Measurements from ENCODE around the gene EML5.

EML5 gene

DNA sequence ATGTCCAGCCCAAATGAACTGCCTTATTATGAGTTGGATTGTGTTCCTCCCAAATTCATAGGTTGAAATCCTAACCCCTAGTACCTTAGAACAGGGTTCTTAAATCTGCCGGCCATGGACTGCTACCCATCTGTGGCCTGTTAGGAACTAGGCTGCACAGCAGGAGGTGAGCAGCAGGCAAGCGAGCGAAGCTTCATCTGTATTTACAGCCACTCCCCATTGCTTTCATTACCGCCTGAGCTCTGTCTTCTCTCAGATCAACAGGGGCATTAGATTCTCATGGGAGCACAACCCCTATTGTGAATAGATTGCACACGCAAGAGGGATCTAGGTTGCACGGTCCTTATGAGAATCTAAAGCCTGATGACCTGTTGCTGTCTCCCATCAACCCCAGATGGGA lies 9.8 kb upstream of the EML5 start:
- TF ChIP-seq SIN3A (IDR thresholded peaks at IDR 0.05; ENCODE audit: borderline replicate concordance, insufficient read depth, low read length) (no peak), FOXP2 (optimal IDR thresholded peaks at IDR 0.05; ENCODE audit: borderline replicate concordance, extremely low read depth, extremely low read length, insufficient read depth) (no peak), POLR2AphosphoS5 (IDR thresholded peaks at IDR 0.05; ENCODE audit: low read depth, low read length) (no peak), TAF1 (IDR thresholded peaks at IDR 0.05; ENCODE audit: borderline replicate concordance, insufficient read depth, low read length) (no peak)
- TF ChIP-seq, protein P1, sequence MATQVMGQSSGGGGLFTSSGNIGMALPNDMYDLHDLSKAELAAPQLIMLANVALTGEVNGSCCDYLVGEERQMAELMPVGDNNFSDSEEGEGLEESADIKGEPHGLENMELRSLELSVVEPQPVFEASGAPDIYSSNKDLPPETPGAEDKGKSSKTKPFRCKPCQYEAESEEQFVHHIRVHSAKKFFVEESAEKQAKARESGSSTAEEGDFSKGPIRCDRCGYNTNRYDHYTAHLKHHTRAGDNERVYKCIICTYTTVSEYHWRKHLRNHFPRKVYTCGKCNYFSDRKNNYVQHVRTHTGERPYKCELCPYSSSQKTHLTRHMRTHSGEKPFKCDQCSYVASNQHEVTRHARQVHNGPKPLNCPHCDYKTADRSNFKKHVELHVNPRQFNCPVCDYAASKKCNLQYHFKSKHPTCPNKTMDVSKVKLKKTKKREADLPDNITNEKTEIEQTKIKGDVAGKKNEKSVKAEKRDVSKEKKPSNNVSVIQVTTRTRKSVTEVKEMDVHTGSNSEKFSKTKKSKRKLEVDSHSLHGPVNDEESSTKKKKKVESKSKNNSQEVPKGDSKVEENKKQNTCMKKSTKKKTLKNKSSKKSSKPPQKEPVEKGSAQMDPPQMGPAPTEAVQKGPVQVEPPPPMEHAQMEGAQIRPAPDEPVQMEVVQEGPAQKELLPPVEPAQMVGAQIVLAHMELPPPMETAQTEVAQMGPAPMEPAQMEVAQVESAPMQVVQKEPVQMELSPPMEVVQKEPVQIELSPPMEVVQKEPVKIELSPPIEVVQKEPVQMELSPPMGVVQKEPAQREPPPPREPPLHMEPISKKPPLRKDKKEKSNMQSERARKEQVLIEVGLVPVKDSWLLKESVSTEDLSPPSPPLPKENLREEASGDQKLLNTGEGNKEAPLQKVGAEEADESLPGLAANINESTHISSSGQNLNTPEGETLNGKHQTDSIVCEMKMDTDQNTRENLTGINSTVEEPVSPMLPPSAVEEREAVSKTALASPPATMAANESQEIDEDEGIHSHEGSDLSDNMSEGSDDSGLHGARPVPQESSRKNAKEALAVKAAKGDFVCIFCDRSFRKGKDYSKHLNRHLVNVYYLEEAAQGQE (IDR thresholded peaks at IDR 0.05; ENCODE audit: insufficient read depth in 1 of 2, low read depth in 2 of 2, low read length in 2 of 2), result no peak

DNA sequence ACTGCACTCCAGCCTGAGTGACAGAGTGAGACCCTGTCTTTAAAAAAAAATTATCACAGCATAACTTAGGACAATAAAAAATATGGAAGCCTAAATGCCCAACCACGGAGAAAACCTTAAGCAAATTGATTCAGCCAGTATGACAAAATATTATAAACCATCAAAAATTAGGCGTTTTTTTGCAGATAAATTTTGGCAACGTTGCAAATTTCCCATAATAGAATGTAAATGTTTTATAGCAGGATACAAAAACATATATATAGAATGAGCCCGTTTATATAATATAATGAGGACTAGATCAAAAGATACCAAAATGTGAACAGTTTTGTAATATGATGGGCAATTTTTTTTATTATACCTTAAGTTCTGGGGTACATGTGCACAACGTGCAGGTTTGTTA lies 6.8 kb upstream of the EML5 start:
- TF ChIP-seq TAF1 (IDR thresholded peaks at IDR 0.05; ENCODE audit: borderline replicate concordance, insufficient read depth, low read length) (no peak), SIN3A (IDR thresholded peaks at IDR 0.05; ENCODE audit: borderline replicate concordance, insufficient read depth, low read length) (no peak), FOXP2 (optimal IDR thresholded peaks at IDR 0.05; ENCODE audit: borderline replicate concordance, extremely low read depth, extremely low read length, insufficient read depth) (no peak), POLR2AphosphoS5 (IDR thresholded peaks at IDR 0.05; ENCODE audit: low read depth, low read length) (no peak)
- TF ChIP-seq, protein P1 (IDR thresholded peaks at IDR 0.05; ENCODE audit: insufficient read depth in 1 of 2, low read depth in 2 of 2, low read length in 2 of 2), result no peak

GRCh38 chr14:88798156-88798555 lies 5.4 kb upstream of the EML5 start:
- TF ChIP-seq, protein P1 (IDR thresholded peaks at IDR 0.05; ENCODE audit: insufficient read depth in 1 of 2, low read depth in 2 of 2, low read length in 2 of 2), result no peak
- no peak for TF ChIP-seq POLR2AphosphoS5 (IDR thresholded peaks at IDR 0.05; ENCODE audit: low read depth, low read length)
- no peak for TF ChIP-seq FOXP2 (optimal IDR thresholded peaks at IDR 0.05; ENCODE audit: borderline replicate concordance, extremely low read depth, extremely low read length, insufficient read depth)
- no peak for TF ChIP-seq SIN3A (IDR thresholded peaks at IDR 0.05; ENCODE audit: borderline replicate concordance, insufficient read depth, low read length)
- no peak for TF ChIP-seq TAF1 (IDR thresholded peaks at IDR 0.05; ENCODE audit: borderline replicate concordance, insufficient read depth, low read length)

GRCh38 chr14:88793259-88793625 lies 489 bp upstream of the EML5 start:
- TF ChIP-seq TAF1 (IDR thresholded peaks at IDR 0.05; ENCODE audit: borderline replicate concordance, insufficient read depth, low read length) (no peak), SIN3A (IDR thresholded peaks at IDR 0.05; ENCODE audit: borderline replicate concordance, insufficient read depth, low read length) (no peak), FOXP2 (optimal IDR thresholded peaks at IDR 0.05; ENCODE audit: borderline replicate concordance, extremely low read depth, extremely low read length, insufficient read depth) (no peak), POLR2AphosphoS5 (IDR thresholded peaks at IDR 0.05; ENCODE audit: low read depth, low read length) (no peak)
- TF ChIP-seq, protein P1 (IDR thresholded peaks at IDR 0.05; ENCODE audit: insufficient read depth in 1 of 2, low read depth in 2 of 2, low read length in 2 of 2), result no peak
